IMR-90 (cell line): Measurements from ENCODE around the gene CNTRL. TPM values are rescaled to one million over a fixed set of nuclear protein-coding genes. Genes with fewer than 3 reads are reported as not detected.

Experiments used
- ATAC-seq: fragments of 200-7000 bp; cut with Tn5 transposase; 2 replicates; pipeline ENCODE4 v1.9.1; 2020; ENCODE audit warnings: low read depth, mild to moderate bottlenecking, moderate library complexity
- BruUV-seq: library from RNA; stranded (reverse); fragments of 400-500 nt; replicated peaks from 2 replicates; lab custom pipeline; 2021; lab: Mats Ljungman, UMichigan
- CTCF ChIA-PET: fragments of 300-600 bp; formaldehyde crosslinking; extraction: SDS; loops from one replicate; lab custom pipeline; 2021; ENCODE audit warnings: antibody characterized with exemption; lab: Yijun Ruan, JAX
- POLR2A ChIA-PET: fragments of 300-600 bp; sonication (Branson Sonifier 250); formaldehyde crosslinking; loops from one replicate; lab custom pipeline; 2022; ENCODE audit warnings: antibody characterized with exemption; ENCODE audit not compliant: unreplicated experiment; lab: Charles Lee
- DNase-seq: peaks from one replicate; pipeline ENCODE4 v3.0.0; 2013
- H2AFZ ChIP-seq: replicated peaks from 2 replicates; pipeline ENCODE3; 2013; ENCODE audit warnings: low read length, mild to moderate bottlenecking; ENCODE audit not compliant: poor library complexity
- H2AK5ac ChIP-seq: 2 replicates; pipeline ENCODE4 v1.6.1; 2013; ENCODE audit warnings: low read depth, low read length, inconsistent platforms
- H2AK9ac ChIP-seq: replicated peaks from 2 replicates; pipeline ENCODE3; 2013; ENCODE audit warnings: mild to moderate bottlenecking, low read depth, low read length, moderate library complexity; ENCODE audit not compliant: poor library complexity
- H2BK120ac ChIP-seq: 2 replicates; pipeline ENCODE4 v1.6.1; 2013; ENCODE audit warnings: low read depth, low read length, inconsistent platforms
- H2BK15ac ChIP-seq: 3 replicates; pipeline ENCODE4 v1.6.1; 2013; ENCODE audit warnings: low read depth, low read length, inconsistent platforms
- H2BK20ac ChIP-seq: 2 replicates; pipeline ENCODE4 v1.6.1; 2013; ENCODE audit warnings: low read depth, mild to moderate bottlenecking, inconsistent platforms, low read length, moderate library complexity
- H2BK5ac ChIP-seq: 2 replicates; pipeline ENCODE4 v1.6.1; 2013; ENCODE audit warnings: mild to moderate bottlenecking, low read depth, low read length, inconsistent platforms; ENCODE audit not compliant: poor library complexity, severe bottlenecking
- H3K14ac ChIP-seq: replicated peaks from 2 replicates; pipeline ENCODE4 v1.6.1; 2013; ENCODE audit warnings: low read depth, low read length, inconsistent platforms
- H3K18ac ChIP-seq: 2 replicates; pipeline ENCODE4 v1.6.1; 2013; ENCODE audit warnings: low read depth, low read length, control low read depth
- H3K23ac ChIP-seq: 2 replicates; pipeline ENCODE4 v1.6.1; 2013; ENCODE audit warnings: low read depth, low read length, inconsistent platforms
- H3K27ac ChIP-seq: 2 replicates; pipeline ENCODE4 v1.5.1; 2013; ENCODE audit warnings: mild to moderate bottlenecking, control low read depth, low read length; ENCODE audit not compliant: insufficient read depth
- H3K27me3 ChIP-seq: 2 replicates; pipeline ENCODE4 v1.6.1; 2013; ENCODE audit warnings: low read length; ENCODE audit not compliant: control insufficient read depth, insufficient read depth
- H3K36me3 ChIP-seq: 2 replicates; pipeline ENCODE4 v1.6.1; 2013; ENCODE audit warnings: low read length, mixed read lengths; ENCODE audit not compliant: control insufficient read depth, insufficient read depth
- H3K4ac ChIP-seq: 2 replicates; pipeline ENCODE4 v1.6.1; 2013; ENCODE audit warnings: low read depth, low read length, inconsistent platforms
- H3K4me1 ChIP-seq: 2 replicates; pipeline ENCODE4 v1.6.1; 2013; ENCODE audit warnings: low read length, mixed read lengths; ENCODE audit not compliant: control insufficient read depth, insufficient read depth
- H3K4me2 ChIP-seq: 2 replicates; pipeline ENCODE4 v1.6.1; 2013; ENCODE audit warnings: low read depth, mild to moderate bottlenecking, control low read depth, low read length, moderate library complexity
- H3K4me3 ChIP-seq: 2 replicates; pipeline ENCODE4 v1.5.1; 2013; ENCODE audit warnings: low read depth, mild to moderate bottlenecking, control low read depth, low read length, moderate library complexity; ENCODE audit not compliant: insufficient read depth
- H3K56ac ChIP-seq: 2 replicates; pipeline ENCODE4 v1.6.1; 2013; ENCODE audit warnings: low read length, inconsistent platforms; ENCODE audit not compliant: insufficient read depth; ENCODE audit errors: extremely low read depth
- H3K79me1 ChIP-seq, 2 experiments: 2 replicates each; pipeline ENCODE4 v1.6.1; 2013; ENCODE audit warnings: low read length in 2 of 2, inconsistent platforms in 1 of 2, low read depth in 1 of 2
- H3K9ac ChIP-seq: 2 replicates; pipeline ENCODE4 v1.6.1; 2013; ENCODE audit warnings: low read depth, low read length, control low read depth
- H3K9me1 ChIP-seq: 2 replicates; pipeline ENCODE4 v1.6.1; 2013; ENCODE audit warnings: low read length, inconsistent platforms; ENCODE audit not compliant: insufficient read depth
- H3K9me3 ChIP-seq: 2 replicates; pipeline ENCODE4 v1.6.1; 2013; ENCODE audit warnings: low read length; ENCODE audit not compliant: control insufficient read depth, insufficient read depth
- H4K20me1 ChIP-seq: 2 replicates; pipeline ENCODE4 v1.6.1; 2013; ENCODE audit warnings: low read length, inconsistent platforms; ENCODE audit not compliant: insufficient read depth
- H4K5ac ChIP-seq: 2 replicates; pipeline ENCODE4 v1.6.1; 2013; ENCODE audit warnings: mild to moderate bottlenecking, low read depth, low read length, control low read depth
- H4K8ac ChIP-seq, 2 experiments: 2 replicates each; pipeline ENCODE4 v1.6.1; 2013; ENCODE audit warnings: low read depth in 2 of 2, low read length in 2 of 2, control low read depth in 1 of 2, inconsistent platforms in 1 of 2
- H4K91ac ChIP-seq: 2 replicates; pipeline ENCODE4 v1.6.1; 2013; ENCODE audit warnings: low read depth, low read length, inconsistent platforms; ENCODE audit not compliant: insufficient read depth
- CEBPB ChIP-seq: IDR thresholded peaks from 2 replicates; pipeline ENCODE4 v1.6.1; 2012; ENCODE audit warnings: low read depth, low read length, improper control_type of control experiment
- MXI1 ChIP-seq: IDR thresholded peaks from 2 replicates; pipeline ENCODE4 v1.6.1; 2012; ENCODE audit warnings: low read depth, mild to moderate bottlenecking, low read length, moderate library complexity, borderline replicate concordance
- POLR2A ChIP-seq: IDR thresholded peaks from 2 replicates; pipeline ENCODE4 v1.6.1; 2012; ENCODE audit warnings: mild to moderate bottlenecking, low read depth, low read length
- RAD21 ChIP-seq: IDR thresholded peaks from 2 replicates; pipeline ENCODE4 v1.6.1; 2012; ENCODE audit warnings: low read length, improper control_type of control experiment
- RFX5 ChIP-seq: IDR thresholded peaks from 2 replicates; pipeline ENCODE4 v1.8.0; 2012; ENCODE audit warnings: low read depth, mild to moderate bottlenecking, low read length, moderate library complexity
- SMC3 ChIP-seq: fragments of 150-350 bp; IDR thresholded peaks from 2 replicates; pipeline ENCODE4 v1.6.1; 2016; ENCODE audit warnings: low read depth, mild to moderate bottlenecking, antibody characterized with exemption, low read length, moderate library complexity
- WGBS, 2 experiments: methylation state at CpG; one replicate each; pipeline versions ENCODE4 v1.1.5 to v1.1.7; 2013; ENCODE audit warnings: missing lambda C conversion rate in 2 of 2; ENCODE audit not compliant: insufficient read length in 1 of 2; ENCODE audit errors: extremely low coverage in 2 of 2; 5-methylcytosine and 5-hydroxymethylcytosine counted together
- dilution Hi-C: fragments of 300-500 bp; cut with HindIII; formaldehyde crosslinking; loops from one replicate; pipeline ENCODE4 v1.14.3; 2018; ENCODE audit warnings: low sequenced_read_pairs; ENCODE audit not compliant: unreplicated experiment
- in situ Hi-C: fragments of 300-500 bp; cut with MboI; formaldehyde crosslinking; loops from 3 replicates; pipeline ENCODE4 v1.14.3; 2019; ENCODE audit warnings: low sequenced_read_pairs, inconsistent platforms, mixed read lengths
- intact Hi-C: fragments of 100-400 bp; cut with micrococcal nuclease; formaldehyde crosslinking; loops from 2 replicates; pipeline ENCODE4 v1.10.0; 2022
- polyA plus RNA-seq, 3 experiments: library from polyadenylated mRNA; depleted of rRNA; stranded (reverse); fragments of >200 nt; gene quantifications; 2 replicates each; pipeline ENCODE4 v1.2.3, GENCODE V29; 2012; ENCODE audit warnings: low replicate concordance in 1 of 3
- total RNA-seq: library from RNA; depleted of rRNA; stranded (reverse); fragments of >200 nt; gene quantifications from 2 replicates; pipeline ENCODE4 v1.2.3, GENCODE V29; 2012

The CNTRL gene
- total and polyA plus RNA-seq, 2 of the 4 experiments (the other 2 are of a cell fraction) = 4.5 to 7.3 TPM

DNA sequence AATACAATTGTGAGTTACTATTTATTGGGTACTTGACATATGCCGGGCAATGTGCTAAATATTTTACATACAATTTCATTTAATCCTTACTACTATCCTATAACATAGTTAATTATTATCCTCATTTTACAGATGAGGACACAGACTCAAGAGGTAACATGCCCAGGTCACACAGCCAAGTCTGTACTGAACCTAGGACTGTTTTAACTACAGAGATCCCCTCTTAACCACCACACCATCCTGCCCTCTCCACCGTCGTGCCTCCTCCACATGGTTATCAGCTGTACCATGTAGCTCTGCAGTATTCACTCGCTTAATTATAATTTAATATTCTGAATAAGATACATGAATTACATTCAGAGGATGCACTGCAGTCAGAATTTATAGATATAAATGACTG lies 121.6 kb downstream of the CNTRL start:
- no CpG with 5 or more reads among the region's 4 CpGs for WGBS, 2 experiments
- ATAC-seq = no peak
- Histone ChIP-seq H3K27ac (no peak overlapping the region), H3K14ac (0 out of 2 replicates have a peak overlapping the region, but pooled peaks have one; percentile 19), H3K4me1 (peaks cover 8% of the 10 kb centered on the region), H2BK20ac (no peak overlapping the region), H2AK9ac (no peak overlapping the region), H4K20me1 (peaks cover 98% of the 10 kb centered on the region), H4K8ac (no peak overlapping the region), H2BK5ac (no peak overlapping the region), H3K27me3 (no peaks in the 10 kb centered on the region), H2AK5ac (no peak overlapping the region), H2BK120ac (no peak overlapping the region), H2BK15ac (no peak overlapping the region), H3K23ac (peak overlapping the region; percentile 89), H3K18ac (no peak overlapping the region), H4K5ac (no peak overlapping the region), H3K4ac (no peak overlapping the region), H3K79me1 (peaks cover 0 to 35% of the 10 kb centered on the region in 2 experiments; a peak in 2 of 4 replicates), H3K9ac (no peak overlapping the region), H3K4me3 (no peak overlapping the region), H3K4me2 (peak overlapping the region; percentile 52; the same call in 1 of the 2 replicates), H3K9me3 (no peaks in the 10 kb centered on the region), H3K36me3 (no peaks in the 10 kb centered on the region; the same call in 1 of the 2 replicates), H3K56ac (no peak overlapping the region), H3K9me1 (peaks cover 9% of the 10 kb centered on the region), H4K91ac (no peak overlapping the region), H2AFZ (no peak overlapping the region)
- intact Hi-C loops = loop anchor here (5.0 kb wide), 2 partner anchors 214 to 439 kb away; no protein-coding TSS in a partner anchor
- POLR2A ChIA-PET = no interaction called here
- dilution Hi-C loops = no loop called here
- BruUV-seq = no TSS peak
- TF ChIP-seq RFX5 (no peak), CEBPB (no peak), POLR2A (no peak), MXI1 (no peak), SMC3 (no peak), RAD21 (no peak)
- no peak for DNase-seq
- in situ Hi-C loops = no loop called here
- CTCF ChIA-PET = no interaction called here
